ENCODE measurements around the gene ROBO1.

The ROBO1 gene

GRCh38 chr3:79684041-79684440 is 83.8 kb downstream of the ROBO1 start:
- no peak overlapping the region for H3K4me3 ChIP-seq (ENCODE audit: low read length)

GRCh38 chr3:79672731-79673130 is 95.1 kb downstream of the ROBO1 start:
- no peak for DNase-seq (ENCODE audit: low read depth, low spot score)
- no peak overlapping the region for H3K4me3 ChIP-seq (ENCODE audit: low read length)

More at GRCh38 chr3:79684041-79684440, 83.8 kb downstream of the ROBO1 start:
- no peak for DNase-seq (ENCODE audit: low read depth, low spot score)

- DNase-seq (ENCODE audit: low read depth, low spot score), result no peak
- H3K4me3 ChIP-seq (ENCODE audit: low read length), result no peak overlapping the region
Measured at GRCh38 chr3:79672075-79672474, 95.7 kb downstream of the ROBO1 start.

DNA sequence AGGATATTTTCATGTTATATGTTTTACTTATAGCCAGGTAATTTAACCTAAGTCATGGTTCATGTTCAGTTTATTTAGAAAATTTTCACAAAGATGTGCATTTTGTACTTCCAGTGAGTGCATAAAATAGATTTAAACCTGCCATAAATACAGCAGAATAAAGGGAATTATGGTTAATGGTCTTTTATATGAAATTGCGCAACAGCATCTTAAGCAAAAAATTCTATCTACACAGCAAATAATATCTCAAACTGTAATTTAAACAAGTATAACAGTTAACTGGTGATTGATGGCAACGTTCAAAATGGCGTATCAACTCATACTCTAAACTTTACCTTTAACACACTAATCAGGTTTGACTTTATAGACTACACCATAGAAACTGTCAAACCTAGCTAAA is 97.6 kb downstream of the ROBO1 start:
- no peak for DNase-seq (ENCODE audit: low read depth, low spot score)
- H3K4me3 ChIP-seq (ENCODE audit: low read length), result no peak overlapping the region

DNA sequence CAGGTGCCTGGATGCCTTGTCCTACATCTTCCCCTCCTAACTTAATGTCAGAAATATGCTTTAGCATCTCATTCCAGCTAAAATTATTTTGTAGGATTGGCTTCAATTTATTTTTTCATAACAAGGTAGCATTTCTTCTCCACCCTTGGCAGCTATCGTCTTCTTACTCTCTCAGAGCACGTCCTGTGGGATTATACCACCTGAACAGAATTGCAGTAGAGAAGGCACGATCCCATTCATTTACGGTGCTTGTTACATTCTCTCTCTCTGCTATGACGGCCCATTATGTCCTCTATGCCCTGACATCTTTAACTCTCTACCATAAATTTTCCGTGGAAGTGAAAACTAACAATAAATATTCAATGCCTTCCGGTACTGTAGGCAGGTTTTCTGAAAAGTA is 103.3 kb downstream of the ROBO1 start:
- DNase-seq (ENCODE audit: low read depth, low spot score), result no peak

GRCh38 chr3:79661896-79662295 is 105.9 kb downstream of the ROBO1 start:
- H3K4me3 ChIP-seq (ENCODE audit: low read length), result no peak overlapping the region
- DNase-seq (ENCODE audit: low read depth, low spot score), result no peak

More for the DNA sequence above, 103.3 kb downstream of the ROBO1 start:
- no peak overlapping the region for H3K4me3 ChIP-seq (ENCODE audit: low read length)

GRCh38 chr3:79657076-79657475 is 110.7 kb downstream of the ROBO1 start:
- H3K4me3 ChIP-seq (ENCODE audit: low read length), result no peak overlapping the region
- DNase-seq (ENCODE audit: low read depth, low spot score), result no peak

DNA sequence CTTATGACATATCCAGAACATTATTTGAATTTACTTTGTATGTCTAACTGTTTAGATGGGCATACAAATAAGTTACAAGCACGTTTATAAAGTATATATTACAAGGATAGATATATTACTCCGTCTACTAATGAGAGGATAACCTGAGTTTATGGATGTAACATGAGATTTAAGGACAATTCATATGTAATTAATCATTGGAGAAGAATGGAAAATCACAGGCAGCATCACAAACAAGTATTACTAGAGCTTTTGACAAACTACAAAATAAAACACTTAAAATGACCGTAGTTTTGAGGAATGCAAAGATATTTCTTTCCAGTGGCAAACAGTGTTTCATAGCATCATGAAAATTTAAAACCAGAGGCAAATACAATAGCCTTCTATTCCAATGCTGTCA is 113.8 kb downstream of the ROBO1 start:
- no peak for DNase-seq (ENCODE audit: low read depth, low spot score)
- no peak overlapping the region for H3K4me3 ChIP-seq (ENCODE audit: low read length)

DNA sequence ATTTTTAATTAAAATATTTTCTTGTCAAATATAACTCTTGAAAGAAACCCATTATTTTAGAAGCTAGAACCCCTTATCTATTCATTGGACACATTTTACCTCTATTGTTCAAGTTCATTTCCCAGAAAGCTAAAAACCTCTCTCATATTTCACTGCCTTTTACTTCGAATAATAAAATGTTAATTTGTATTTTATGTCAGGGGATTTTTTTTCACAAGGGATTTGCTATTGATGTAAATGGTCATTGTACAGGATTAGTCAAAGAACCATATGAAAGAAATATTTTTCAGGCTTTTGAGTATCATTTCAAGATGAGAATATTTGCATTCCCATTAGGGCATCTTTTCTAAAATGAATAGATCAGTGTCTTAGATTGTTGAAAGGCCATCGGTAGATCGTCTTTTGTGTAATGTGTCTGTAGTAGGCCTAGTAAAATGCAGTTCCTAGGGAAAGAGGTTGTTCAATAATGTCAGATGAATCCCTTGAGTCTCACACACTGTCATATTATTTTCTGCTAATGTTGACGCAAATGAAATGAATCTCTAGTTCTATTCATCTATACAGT is 114.5 kb downstream of the ROBO1 start:
- H3K4me3 ChIP-seq (ENCODE audit: low read length), result no peak overlapping the region

DNA sequence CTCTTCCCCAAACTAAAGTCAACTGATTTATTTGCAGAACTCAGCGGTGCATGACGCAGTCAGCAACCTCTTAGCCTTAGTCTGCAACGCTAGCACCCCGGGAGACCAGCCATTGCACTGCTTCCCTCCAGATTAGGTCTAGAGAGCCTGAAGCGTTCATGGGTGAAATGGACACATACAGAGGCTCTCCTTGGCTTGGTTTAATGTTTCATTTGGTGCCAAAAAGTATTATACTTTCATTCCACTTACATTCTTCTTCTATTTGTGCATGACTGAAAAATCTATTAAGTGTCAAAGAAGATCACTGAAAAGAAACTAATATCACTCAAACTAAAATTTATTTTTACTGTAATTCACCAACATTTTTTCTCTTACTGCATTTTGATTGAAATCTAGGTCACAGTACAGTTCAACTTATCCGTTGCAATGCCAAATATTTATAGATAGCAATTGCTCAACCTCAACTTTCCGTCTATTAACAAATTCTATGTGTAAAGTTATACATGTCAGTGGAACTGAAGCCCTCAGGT is 116.2 kb downstream of the ROBO1 start:
- DNase-seq (ENCODE audit: low read depth, low spot score), result no peak
- no peak overlapping the region for H3K4me3 ChIP-seq (ENCODE audit: low read length)

More for the DNA sequence above, 114.5 kb downstream of the ROBO1 start:
- DNase-seq (ENCODE audit: low read depth, low spot score), result no peak

- DNase-seq (ENCODE audit: low read depth, low spot score), result no peak
- no peak overlapping the region for H3K4me3 ChIP-seq (ENCODE audit: low read length)
Measured at GRCh38 chr3:79639855-79640254, 127.9 kb downstream of the ROBO1 start.

DNA sequence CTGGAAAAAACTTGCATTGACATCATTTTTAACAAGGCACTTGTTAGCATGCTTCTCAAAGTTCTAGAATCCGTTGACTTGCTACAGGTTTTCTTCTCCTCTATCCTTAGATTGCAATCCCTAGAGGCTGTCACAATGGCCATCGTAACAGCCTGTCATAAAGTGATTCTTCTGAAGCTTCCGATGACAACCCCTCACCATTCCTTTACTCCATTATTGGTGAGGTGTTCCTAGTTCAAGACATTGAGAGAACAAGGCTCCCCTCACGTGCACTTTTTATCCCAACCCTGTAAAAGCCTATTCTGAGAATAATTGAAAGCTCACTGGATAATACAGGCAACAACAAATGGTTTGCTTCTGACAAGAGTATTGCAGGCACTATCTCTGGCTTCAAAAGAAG is 131.4 kb downstream of the ROBO1 start:
- H3K4me3 ChIP-seq (ENCODE audit: low read length), result no peak overlapping the region
- DNase-seq (ENCODE audit: low read depth, low spot score), result no peak

DNA sequence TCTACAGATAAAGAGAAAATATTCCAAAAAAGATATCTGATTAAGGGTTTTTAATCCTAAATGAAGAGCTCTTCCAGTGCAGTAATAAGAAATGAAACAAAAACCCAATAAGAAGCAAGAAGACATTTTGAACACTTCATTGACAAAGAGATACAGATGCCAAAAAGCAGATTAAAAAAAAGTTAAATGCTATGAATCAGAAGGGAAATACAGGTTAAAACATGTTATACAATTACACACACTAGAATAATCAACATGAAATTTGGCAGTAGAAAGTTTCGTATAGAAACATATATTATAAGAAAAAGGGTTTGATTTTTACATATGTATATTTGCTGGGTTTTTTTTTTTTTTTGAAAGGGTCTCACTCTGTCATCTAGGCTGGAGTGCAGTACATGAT is 135.0 kb downstream of the ROBO1 start:
- no peak for DNase-seq (ENCODE audit: low read depth, low spot score)
- H3K4me3 ChIP-seq (ENCODE audit: low read length), result no peak overlapping the region

DNA sequence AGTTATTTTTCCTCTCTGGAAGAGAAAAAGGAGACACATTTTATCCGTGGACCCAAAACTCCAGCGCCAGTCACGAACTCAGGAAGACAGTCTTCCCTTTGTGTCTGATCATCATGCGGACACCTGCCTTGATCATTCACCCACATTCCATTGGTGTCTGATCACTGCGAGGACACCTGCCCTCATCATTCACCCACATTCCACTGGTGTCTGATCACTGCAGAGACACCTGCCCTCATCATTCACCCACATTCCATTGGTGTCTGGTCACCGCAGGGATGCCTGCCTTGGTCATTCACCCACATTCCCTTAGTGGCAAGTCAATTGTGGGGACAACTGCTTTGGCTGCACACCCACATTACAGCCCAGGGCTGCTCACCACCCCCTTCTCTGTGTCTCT is 148.9 kb downstream of the ROBO1 start:
- no peak for DNase-seq (ENCODE audit: low read depth, low spot score)
- H3K4me3 ChIP-seq (ENCODE audit: low read length), result no peak overlapping the region

DNA sequence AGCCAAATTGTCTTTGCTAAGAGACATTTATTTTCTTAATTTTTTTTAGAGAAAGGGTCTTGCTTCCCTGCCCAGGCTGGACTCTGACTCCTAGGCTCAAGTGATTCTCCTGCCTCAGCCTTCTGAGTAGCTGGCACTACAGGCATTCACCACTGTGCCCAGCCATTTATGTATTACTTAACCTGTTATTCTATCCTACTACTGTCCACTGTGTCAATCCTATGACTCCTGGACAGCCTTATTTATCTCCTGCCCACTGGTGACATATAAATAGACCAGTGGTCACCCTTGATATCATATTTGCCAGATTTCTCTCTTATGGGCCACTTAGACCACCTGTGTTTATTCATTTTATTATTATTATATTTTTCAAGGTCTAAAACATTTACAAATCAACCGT is 161.4 kb downstream of the ROBO1 start:
- H3K4me3 ChIP-seq (ENCODE audit: low read length), result no peak overlapping the region
- DNase-seq (ENCODE audit: low read depth, low spot score), result no peak

DNA sequence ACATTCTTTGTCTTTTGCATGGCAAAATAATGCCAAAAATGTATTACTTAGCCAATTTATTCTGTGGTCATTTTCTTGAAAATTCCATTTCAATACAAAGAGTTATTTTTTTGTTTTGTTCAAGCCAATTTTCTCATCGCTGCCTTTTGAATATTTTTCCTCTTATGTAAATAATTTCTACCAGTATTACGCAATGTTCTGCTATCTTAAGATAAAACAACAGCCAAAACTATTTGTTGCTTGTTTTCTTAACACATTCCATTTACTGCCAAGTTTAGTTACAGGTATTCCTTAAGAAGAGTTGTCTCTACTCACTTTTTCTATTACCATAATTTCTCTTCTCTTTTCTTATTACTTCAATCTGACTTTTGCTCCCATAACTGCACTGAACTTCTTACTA is 163.1 kb downstream of the ROBO1 start:
- no peak overlapping the region for H3K4me3 ChIP-seq (ENCODE audit: low read length)
- no peak for DNase-seq (ENCODE audit: low read depth, low spot score)

GRCh38 chr3:79602385-79602784 is 165.4 kb downstream of the ROBO1 start:
- H3K4me3 ChIP-seq (ENCODE audit: low read length), result no peak overlapping the region
- DNase-seq (ENCODE audit: low read depth, low spot score), result no peak

GRCh38 chr3:79598594-79598993 is 169.2 kb downstream of the ROBO1 start:
- DNase-seq (ENCODE audit: low read depth, low spot score), result no peak
- H3K4me3 ChIP-seq (ENCODE audit: low read length), result no peak overlapping the region

DNA sequence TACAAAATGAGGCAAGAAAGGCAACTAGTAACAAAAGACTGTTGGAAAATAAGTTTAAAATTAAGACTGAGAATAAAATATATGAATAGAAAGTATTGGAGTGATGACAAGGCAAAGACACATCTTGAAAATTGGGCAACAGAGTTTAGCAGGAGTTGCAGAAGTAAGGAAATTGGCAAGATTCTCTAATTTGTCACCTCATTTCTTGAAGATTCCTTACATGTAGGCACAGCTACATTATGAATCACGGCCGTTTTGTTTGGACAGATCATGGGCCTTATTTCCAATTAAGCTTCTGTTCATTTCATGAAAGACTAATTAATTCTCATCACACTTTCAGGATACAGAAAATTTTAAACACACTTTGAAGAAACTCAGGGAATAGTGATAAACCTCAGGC is 170.1 kb downstream of the ROBO1 start:
- no peak for DNase-seq (ENCODE audit: low read depth, low spot score)
- no peak overlapping the region for H3K4me3 ChIP-seq (ENCODE audit: low read length)

DNA sequence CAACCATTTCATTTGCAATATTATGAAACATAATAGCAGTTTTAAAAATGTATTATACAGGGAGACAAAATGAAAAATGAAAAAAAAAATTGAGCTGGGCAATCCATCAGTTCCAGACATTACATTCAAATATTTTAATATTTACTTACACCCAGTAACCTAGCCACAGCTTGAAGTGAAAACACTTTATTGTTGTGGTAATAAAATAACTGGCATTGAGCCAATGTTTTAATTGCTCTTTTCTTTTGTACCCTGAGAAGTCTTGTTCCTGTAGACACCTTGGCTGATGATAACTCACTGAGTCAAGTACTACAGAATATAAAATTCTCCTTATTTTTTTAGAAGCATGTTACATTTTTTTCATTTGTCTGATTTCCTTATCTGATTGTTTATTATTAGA is 180.6 kb downstream of the ROBO1 start:
- DNase-seq (ENCODE audit: low read depth, low spot score), result no peak
- H3K4me3 ChIP-seq (ENCODE audit: low read length), result no peak overlapping the region

GRCh38 chr3:79586232-79586631 is 181.6 kb downstream of the ROBO1 start:
- DNase-seq (ENCODE audit: low read depth, low spot score), result no peak
- no peak overlapping the region for H3K4me3 ChIP-seq (ENCODE audit: low read length)
